Nephron progenitor cell (in vitro differentiated cells): Measurements from ENCODE around the gene DNAI1.

Experiments used
- DNase-seq: peaks from one replicate; pipeline ENCODE4 v3.0.0; 2021
- H3K27ac Mint-ChIP-seq: 2 replicates; pipeline ENCODE4 v1.8.0; 2021; ENCODE audit warnings: mild to moderate bottlenecking, moderate library complexity, mixed read lengths
- H3K27me3 Mint-ChIP-seq: 2 replicates; pipeline ENCODE4 v1.8.0; 2021; ENCODE audit warnings: mild to moderate bottlenecking, low read depth, mixed read lengths; ENCODE audit not compliant: poor library complexity
- H3K36me3 Mint-ChIP-seq: 2 replicates; pipeline ENCODE4 v1.8.0; 2021; ENCODE audit warnings: low read depth, mixed read lengths
- H3K4me1 Mint-ChIP-seq: 2 replicates; pipeline ENCODE4 v1.8.0; 2021; ENCODE audit warnings: mixed read lengths
- H3K4me3 Mint-ChIP-seq: 2 replicates; pipeline ENCODE4 v1.8.0; 2021; ENCODE audit warnings: mild to moderate bottlenecking, moderate library complexity, mixed read lengths
- H3K9me3 Mint-ChIP-seq: 2 replicates; pipeline ENCODE4 v1.8.0; 2021; ENCODE audit warnings: mild to moderate bottlenecking, moderate library complexity, mixed read lengths
- TF ChIP-seq, protein P1 (sequence below): fragments of 200-600 bp; sonication (generic); IDR thresholded peaks from 2 replicates; pipeline ENCODE4 v1.5.0; 2021; ENCODE audit warnings: antibody characterized with exemption

Gene DNAI1

DNA sequence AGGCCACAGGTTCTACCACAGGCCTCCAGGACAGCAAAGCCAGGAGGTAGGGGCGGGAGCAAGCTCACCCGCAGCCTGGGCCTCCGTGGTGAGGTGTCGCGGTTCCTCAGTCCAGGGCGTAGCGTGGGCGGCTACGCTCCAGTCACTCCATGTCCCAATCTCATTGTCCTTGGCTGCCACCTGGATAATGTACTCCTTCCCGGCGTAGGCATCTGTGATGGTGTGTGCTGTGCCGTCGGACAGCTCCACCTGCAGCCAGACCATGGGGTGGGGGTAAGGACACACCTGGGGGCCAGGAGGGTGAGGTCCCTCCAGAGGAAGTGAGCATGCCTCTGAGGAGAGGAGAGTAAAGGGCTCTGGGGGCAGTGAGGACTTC is 94.0 kb downstream of the DNAI1 start:
- H3K9me3 Mint-ChIP-seq: no peaks in the 10 kb centered on the region
- peaks cover 72% of the 10 kb centered on the region for H3K4me1 Mint-ChIP-seq
- peaks cover 16% of the 10 kb centered on the region for H3K36me3 Mint-ChIP-seq
- peaks cover 3% of the 10 kb centered on the region for H3K27me3 Mint-ChIP-seq
- peak overlapping the region; percentile 94 for H3K27ac Mint-ChIP-seq
- H3K4me3 Mint-ChIP-seq: peak overlapping the region; percentile 28
- TF ChIP-seq, protein P1, sequence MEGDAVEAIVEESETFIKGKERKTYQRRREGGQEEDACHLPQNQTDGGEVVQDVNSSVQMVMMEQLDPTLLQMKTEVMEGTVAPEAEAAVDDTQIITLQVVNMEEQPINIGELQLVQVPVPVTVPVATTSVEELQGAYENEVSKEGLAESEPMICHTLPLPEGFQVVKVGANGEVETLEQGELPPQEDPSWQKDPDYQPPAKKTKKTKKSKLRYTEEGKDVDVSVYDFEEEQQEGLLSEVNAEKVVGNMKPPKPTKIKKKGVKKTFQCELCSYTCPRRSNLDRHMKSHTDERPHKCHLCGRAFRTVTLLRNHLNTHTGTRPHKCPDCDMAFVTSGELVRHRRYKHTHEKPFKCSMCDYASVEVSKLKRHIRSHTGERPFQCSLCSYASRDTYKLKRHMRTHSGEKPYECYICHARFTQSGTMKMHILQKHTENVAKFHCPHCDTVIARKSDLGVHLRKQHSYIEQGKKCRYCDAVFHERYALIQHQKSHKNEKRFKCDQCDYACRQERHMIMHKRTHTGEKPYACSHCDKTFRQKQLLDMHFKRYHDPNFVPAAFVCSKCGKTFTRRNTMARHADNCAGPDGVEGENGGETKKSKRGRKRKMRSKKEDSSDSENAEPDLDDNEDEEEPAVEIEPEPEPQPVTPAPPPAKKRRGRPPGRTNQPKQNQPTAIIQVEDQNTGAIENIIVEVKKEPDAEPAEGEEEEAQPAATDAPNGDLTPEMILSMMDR: no peak
- no peak for DNase-seq

DNA sequence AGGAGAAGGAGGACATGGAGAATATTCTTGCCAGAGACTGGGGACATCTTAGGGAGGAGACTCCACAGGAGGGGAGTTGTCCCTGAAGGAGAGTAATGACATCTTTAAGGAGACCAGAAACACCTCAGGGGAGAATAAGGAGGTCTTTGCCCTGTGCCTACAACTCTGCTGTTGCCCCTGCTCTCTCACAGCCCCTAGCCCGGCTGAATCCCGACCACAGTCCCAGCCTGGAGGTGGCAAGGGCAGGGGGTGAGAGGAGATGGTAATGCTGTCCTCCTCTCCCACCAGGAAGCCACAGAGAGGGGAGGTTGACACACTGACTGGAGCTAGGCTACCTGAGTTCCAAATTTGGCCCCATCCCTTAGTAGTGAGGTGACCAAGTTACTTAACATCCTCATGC is 94.4 kb downstream of the DNAI1 start:
- Mint-ChIP-seq H3K27me3 (peaks cover 3% of the 10 kb centered on the region), H3K4me1 (peaks cover 72% of the 10 kb centered on the region), H3K36me3 (peaks cover 16% of the 10 kb centered on the region), H3K4me3 (peak overlapping the region; percentile 28), H3K27ac (peak overlapping the region; percentile 94), H3K9me3 (no peaks in the 10 kb centered on the region)
- TF ChIP-seq, protein P1: no peak
- no peak for DNase-seq

DNA sequence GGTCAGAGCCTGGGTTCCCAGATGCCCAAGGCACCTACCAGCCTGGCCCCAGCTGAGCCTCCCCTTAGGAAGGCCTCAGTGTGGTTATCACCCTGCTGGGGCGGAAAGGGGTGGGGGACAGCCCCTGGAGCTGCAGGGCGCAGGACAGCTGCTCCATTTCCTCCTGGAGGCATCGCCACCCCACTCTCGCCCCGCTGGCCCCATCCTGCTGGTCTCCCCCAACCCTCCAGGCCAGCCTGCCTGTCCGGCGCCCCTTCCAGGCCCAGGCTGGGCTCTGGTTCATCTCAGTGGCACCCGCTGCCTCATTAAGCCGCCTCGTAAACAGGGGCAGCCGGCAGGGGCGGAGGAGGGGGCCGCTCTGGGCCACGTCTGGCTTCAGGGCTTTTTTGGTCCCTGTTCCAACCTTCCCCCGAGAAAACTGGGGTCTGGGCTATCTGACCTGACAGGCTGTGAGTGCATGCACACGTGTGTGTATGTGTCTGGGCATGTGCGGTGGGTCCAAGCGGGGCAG is 95.0 kb downstream of the DNAI1 start:
- Mint-ChIP-seq H3K4me3 (no peak overlapping the region), H3K27me3 (peaks cover 3% of the 10 kb centered on the region), H3K9me3 (no peaks in the 10 kb centered on the region), H3K27ac (no peak overlapping the region), H3K4me1 (peaks cover 72% of the 10 kb centered on the region), H3K36me3 (peaks cover 16% of the 10 kb centered on the region)
- DNase-seq: no peak
- TF ChIP-seq, protein P1: no peak

DNA sequence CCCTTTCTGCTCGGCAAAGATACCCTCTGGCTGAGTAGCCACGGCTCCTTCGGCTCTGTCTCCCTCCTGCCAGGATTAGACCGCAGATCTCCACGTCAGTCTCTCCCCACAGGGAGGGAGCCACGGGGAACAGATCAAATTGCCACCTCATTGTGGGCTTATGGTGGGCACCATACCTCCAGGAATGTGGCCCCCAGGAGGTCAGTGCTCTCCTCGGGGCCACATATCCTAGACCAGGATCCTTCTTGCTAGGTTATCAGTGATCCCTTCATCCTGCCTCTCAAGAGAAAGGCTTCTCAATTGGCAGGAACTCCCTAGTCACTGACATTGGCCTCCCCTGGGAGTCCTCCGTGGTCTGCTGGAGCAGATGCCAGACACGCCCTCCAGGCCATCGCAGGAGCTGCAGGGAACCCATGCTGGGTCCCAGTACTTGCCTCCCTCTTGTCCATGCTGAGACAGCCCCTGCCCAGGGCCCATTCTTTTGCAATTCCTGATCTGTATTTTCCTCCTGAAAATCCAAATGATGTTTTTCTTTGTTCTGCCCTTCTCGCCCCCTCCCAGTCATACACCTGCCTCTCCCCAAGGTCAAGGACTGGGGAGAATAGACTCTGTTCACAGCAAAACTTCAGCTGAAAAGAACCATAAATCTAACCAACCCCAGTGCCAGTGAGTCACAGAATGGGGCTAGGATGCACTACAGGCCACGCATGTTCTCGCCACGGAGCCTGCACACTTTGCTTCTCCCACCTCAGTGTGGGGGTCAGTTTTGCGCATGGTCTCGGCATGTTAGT is 95.8 kb downstream of the DNAI1 start:
- H3K9me3 Mint-ChIP-seq: no peaks in the 10 kb centered on the region
- peaks cover 72% of the 10 kb centered on the region for H3K4me1 Mint-ChIP-seq
- H3K27me3 Mint-ChIP-seq: peaks cover 3% of the 10 kb centered on the region
- peaks cover 16% of the 10 kb centered on the region for H3K36me3 Mint-ChIP-seq
- no peak for DNase-seq
- H3K27ac Mint-ChIP-seq: peak overlapping the region; percentile 93
- TF ChIP-seq, protein P1: no peak
- peak overlapping the region; percentile 56 for H3K4me3 Mint-ChIP-seq

DNA sequence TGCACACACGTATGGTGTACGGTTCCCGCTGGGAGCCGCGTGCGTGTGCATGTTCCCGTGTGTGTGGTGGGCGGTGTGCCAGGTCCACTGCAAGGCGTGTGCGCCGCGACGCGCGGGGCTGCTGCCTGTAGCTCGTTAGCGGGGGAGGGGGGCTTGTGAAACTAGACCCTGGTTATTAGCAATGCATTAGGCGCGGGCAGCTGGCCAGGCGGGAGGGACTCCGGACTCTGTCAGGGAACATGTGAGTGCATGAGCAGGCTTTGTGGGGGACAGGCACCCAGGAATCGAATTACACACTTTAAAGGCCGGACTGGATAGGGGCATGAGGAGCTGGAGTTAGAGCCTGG is 96.4 kb downstream of the DNAI1 start:
- Mint-ChIP-seq H3K36me3 (peaks cover 16% of the 10 kb centered on the region), H3K27ac (peak overlapping the region; percentile 93), H3K9me3 (no peaks in the 10 kb centered on the region), H3K27me3 (peaks cover 3% of the 10 kb centered on the region), H3K4me1 (peaks cover 74% of the 10 kb centered on the region), H3K4me3 (peak overlapping the region; percentile 56)
- TF ChIP-seq, protein P1: no peak
- peak; percentile 70 for DNase-seq

DNA sequence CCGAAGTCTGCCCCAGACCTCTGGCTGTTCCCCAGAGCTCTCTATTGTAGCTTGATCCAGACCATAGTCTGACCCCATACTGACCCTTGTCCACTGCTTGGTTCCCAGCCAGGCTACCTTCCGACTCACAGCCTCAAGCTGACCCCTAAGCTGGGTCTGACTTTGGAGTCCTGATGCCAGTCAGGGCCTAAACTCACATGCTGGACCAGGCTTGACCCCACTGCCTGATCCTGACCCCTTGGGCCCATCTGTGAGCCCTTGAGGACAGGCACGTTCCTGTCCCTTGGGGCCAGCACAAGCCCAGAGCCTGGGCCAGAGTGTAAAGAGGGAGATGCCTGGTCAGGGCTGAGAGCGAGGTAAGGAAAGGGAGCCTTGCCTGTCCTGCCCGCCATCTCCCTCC is 96.9 kb downstream of the DNAI1 start:
- H3K9me3 Mint-ChIP-seq: no peaks in the 10 kb centered on the region
- TF ChIP-seq, protein P1: no peak
- peaks cover 16% of the 10 kb centered on the region for H3K36me3 Mint-ChIP-seq
- DNase-seq: no peak
- H3K27ac Mint-ChIP-seq: peak overlapping the region; percentile 83
- H3K4me1 Mint-ChIP-seq: peaks cover 79% of the 10 kb centered on the region
- H3K27me3 Mint-ChIP-seq: peaks cover 3% of the 10 kb centered on the region
- peak overlapping the region; percentile 56 for H3K4me3 Mint-ChIP-seq
